CD4-positive, alpha-beta memory T cell (primary cell): Measurements from ENCODE around the gene NELL1. TPM values are rescaled to one million over a fixed set of nuclear protein-coding genes. Genes with fewer than 3 reads are reported as not detected.

Source experiments
- CTCF ChIA-PET: fragments of 350-600 bp; sonication (Branson Sonifier 250); formaldehyde crosslinking; loops from one replicate; lab custom pipeline; 2021; ENCODE audit warnings: inconsistent platforms; ENCODE audit not compliant: partially characterized antibody; lab: Charles Lee
- POLR2A ChIA-PET: fragments of 350-600 bp; sonication (Branson Sonifier 250); formaldehyde crosslinking; loops from one replicate; lab custom pipeline; 2021; ENCODE audit not compliant: partially characterized antibody; lab: Charles Lee
- DNase-seq, 5 donors: peaks; one replicate each; pipeline versions ENCODE4 v3.0.0 to v3.0.0-alpha.2; 2020 to 2022; ENCODE audit warnings: mixed read lengths in 1 of 5
- H3K27ac ChIP-seq: one replicate; pipeline ENCODE4 v1.7.0; 2013; ENCODE audit warnings: low read depth, low read length
- H3K27me3 ChIP-seq: 2 replicates; pipeline ENCODE4 v1.7.0; 2013; ENCODE audit warnings: mild to moderate bottlenecking, low read length, moderate library complexity; ENCODE audit not compliant: insufficient read depth
- H3K36me3 ChIP-seq: 2 replicates; pipeline ENCODE4 v1.7.0; 2013; ENCODE audit warnings: mild to moderate bottlenecking, low read length, moderate library complexity; ENCODE audit not compliant: insufficient read depth
- H3K4me1 ChIP-seq: 2 replicates; pipeline ENCODE4 v1.7.0; 2013; ENCODE audit warnings: mild to moderate bottlenecking, low read length, moderate library complexity; ENCODE audit not compliant: insufficient read depth
- H3K4me3 ChIP-seq, 2 donors: one replicate each; pipeline ENCODE4 v1.7.0; 2013; ENCODE audit warnings: low read length in 2 of 2, mild to moderate bottlenecking in 1 of 2
- H3K9me3 ChIP-seq, 2 donors: one replicate each; pipeline ENCODE4 v1.7.0; 2013; ENCODE audit warnings: low read length in 2 of 2, control low read depth in 1 of 2; ENCODE audit not compliant: control insufficient read depth in 1 of 2
- H3K27ac Mint-ChIP-seq, 7 donors: one replicate each; pipeline ENCODE4 v1.8.0; 2020 to 2021; ENCODE audit warnings: mixed read lengths in 7 of 7, mild to moderate bottlenecking in 6 of 7, inconsistent platforms in 3 of 7, moderate library complexity in 3 of 7
- H3K27me3 Mint-ChIP-seq, 2 donors: one replicate each; pipeline ENCODE4 v1.8.0; 2020 to 2021; ENCODE audit warnings: mixed read lengths in 2 of 2
- H3K36me3 Mint-ChIP-seq, 2 donors: one replicate each; pipeline ENCODE4 v1.8.0; 2020 to 2021; ENCODE audit warnings: mixed read lengths in 2 of 2, inconsistent platforms in 1 of 2, mild to moderate bottlenecking in 1 of 2
- H3K4me1 Mint-ChIP-seq, 4 donors: one replicate each; pipeline ENCODE4 v1.8.0; 2020 to 2021; ENCODE audit warnings: mixed read lengths in 4 of 4, mild to moderate bottlenecking in 1 of 4
- H3K4me3 Mint-ChIP-seq, 8 donors: one replicate each; pipeline ENCODE4 v1.8.0; 2020 to 2021; ENCODE audit warnings: mixed read lengths in 8 of 8, mild to moderate bottlenecking in 7 of 8, moderate library complexity in 6 of 8, inconsistent platforms in 3 of 8
- H3K9me3 Mint-ChIP-seq, 8 donors: one replicate each; pipeline ENCODE4 v1.8.0; 2020 to 2021; ENCODE audit warnings: mixed read lengths in 8 of 8, mild to moderate bottlenecking in 5 of 8, inconsistent platforms in 3 of 8, moderate library complexity in 1 of 8
- intact Hi-C: fragments of 100-400 bp; cut with micrococcal nuclease; formaldehyde crosslinking; loops from one replicate; pipeline ENCODE4 v1.15.1; 2023
- polyA plus RNA-seq, 2 donors: library from polyadenylated mRNA; unstranded; fragments of 300-500 nt; fragmentation: Illumina TruSeq; gene quantifications; one replicate each; pipeline ENCODE4 v1.2.3, GENCODE V29; 2021
- total RNA-seq, 2 experiments: library from RNA; stranded (reverse); gene quantifications; one replicate each; pipeline ENCODE4 v1.2.3, GENCODE V29; 2021

The NELL1 gene
- total and polyA plus RNA-seq, 4 experiments from 2014 or later, result not detected

DNA sequence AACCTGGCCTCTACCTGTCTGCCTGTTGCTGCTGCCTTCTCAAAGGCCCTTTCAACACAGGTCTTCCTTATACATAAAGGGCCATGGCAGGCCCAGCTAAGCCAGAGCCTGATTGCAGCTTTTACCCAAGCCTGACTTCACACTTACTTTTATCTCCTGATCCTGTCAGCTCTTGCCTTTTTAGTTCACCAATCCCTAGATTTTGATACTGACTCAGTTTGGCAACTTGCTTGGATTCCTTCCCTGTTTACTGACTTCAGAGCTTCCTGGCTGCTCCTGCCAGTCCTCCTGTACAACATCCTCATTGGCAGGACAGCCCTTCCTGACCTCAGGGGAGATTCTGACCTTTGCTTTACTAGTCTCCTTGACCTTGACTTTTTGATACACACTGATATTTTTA, 195.2 kb downstream of the NELL1 start:
- Histone ChIP-seq H3K4me3 (no peak overlapping the region), H3K27me3 (no peaks in the 10 kb centered on the region), H3K36me3 (no peaks in the 10 kb centered on the region), H3K9me3 (no peaks in the 10 kb centered on the region), H3K4me1 (no peaks in the 10 kb centered on the region), H3K27ac (no peak overlapping the region)
- ChIA-PET POLR2A (no interaction called here), CTCF (no interaction called here)
- intact Hi-C loops, result no loop called here
- Mint-ChIP-seq H3K4me3 (no peak overlapping the region), H3K4me1 (no peaks in the 10 kb centered on the region), H3K9me3 (peaks cover 0 to 8% (median 3%) of the 10 kb centered on the region in 8 donors), H3K36me3 (no peaks in the 10 kb centered on the region), H3K27ac (no peak overlapping the region), H3K27me3 (no peaks in the 10 kb centered on the region)
- no peak for DNase-seq

GRCh38 chr11:20865161-20865560, 195.8 kb downstream of the NELL1 start:
- no peaks in the 10 kb centered on the region for H3K36me3 ChIP-seq
- H3K9me3 Mint-ChIP-seq, result peaks cover 0 to 8% (median 3%) of the 10 kb centered on the region in 8 donors
- intact Hi-C loops, result no loop called here
- no peaks in the 10 kb centered on the region for H3K9me3 ChIP-seq
- no peak overlapping the region for H3K27ac ChIP-seq
- H3K36me3 Mint-ChIP-seq, result no peaks in the 10 kb centered on the region
- no peaks in the 10 kb centered on the region for H3K27me3 Mint-ChIP-seq
- CTCF ChIA-PET, result no interaction called here
- no peak overlapping the region for H3K4me3 ChIP-seq
- DNase-seq, result no peak
- POLR2A ChIA-PET, result no interaction called here
- H3K27me3 ChIP-seq, result no peaks in the 10 kb centered on the region
- H3K4me1 ChIP-seq, result no peaks in the 10 kb centered on the region
- no peak overlapping the region for H3K4me3 Mint-ChIP-seq
- H3K27ac Mint-ChIP-seq, result no peak overlapping the region
- H3K4me1 Mint-ChIP-seq, result no peaks in the 10 kb centered on the region

DNA sequence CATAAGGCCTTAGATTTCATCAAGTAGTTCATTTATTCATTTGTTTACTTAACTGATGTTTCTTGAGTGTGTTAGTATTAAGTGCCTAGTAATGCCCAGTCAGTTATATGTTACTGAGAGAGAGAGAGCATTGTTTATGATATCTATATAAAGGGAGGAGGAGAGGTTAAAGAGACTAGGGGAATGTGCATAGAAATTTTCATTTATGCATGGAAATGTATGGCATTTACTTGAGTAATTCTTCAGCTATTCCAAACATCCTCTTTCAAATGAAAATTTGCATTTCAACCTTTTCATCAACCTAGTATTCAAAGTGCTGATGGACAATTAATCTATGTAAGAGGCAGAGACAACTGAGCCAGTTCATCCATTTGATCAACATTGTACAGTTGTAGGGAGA, 199.7 kb downstream of the NELL1 start:
- no peaks in the 10 kb centered on the region for H3K36me3 ChIP-seq
- intact Hi-C loops, result no loop called here
- POLR2A ChIA-PET, result no interaction called here
- no peaks in the 10 kb centered on the region for H3K27me3 ChIP-seq
- no peaks in the 10 kb centered on the region for H3K4me1 ChIP-seq
- CTCF ChIA-PET, result interaction anchor here (1.5 kb wide), 1 partner anchor 12 kb away, joined by 3 read pairs; no protein-coding TSS in a partner anchor
- peaks cover 0 to 10% (median 2%) of the 10 kb centered on the region in 8 donors for H3K9me3 Mint-ChIP-seq
- DNase-seq, result no peak
- no peak overlapping the region for H3K4me3 ChIP-seq
- H3K36me3 Mint-ChIP-seq, result no peaks in the 10 kb centered on the region
- no peaks in the 10 kb centered on the region for H3K27me3 Mint-ChIP-seq
- H3K4me1 Mint-ChIP-seq, result no peaks in the 10 kb centered on the region
- H3K27ac Mint-ChIP-seq, result no peak overlapping the region
- H3K4me3 Mint-ChIP-seq, result no peak overlapping the region
- no peak overlapping the region for H3K27ac ChIP-seq
- H3K9me3 ChIP-seq, result no peaks in the 10 kb centered on the region

DNA sequence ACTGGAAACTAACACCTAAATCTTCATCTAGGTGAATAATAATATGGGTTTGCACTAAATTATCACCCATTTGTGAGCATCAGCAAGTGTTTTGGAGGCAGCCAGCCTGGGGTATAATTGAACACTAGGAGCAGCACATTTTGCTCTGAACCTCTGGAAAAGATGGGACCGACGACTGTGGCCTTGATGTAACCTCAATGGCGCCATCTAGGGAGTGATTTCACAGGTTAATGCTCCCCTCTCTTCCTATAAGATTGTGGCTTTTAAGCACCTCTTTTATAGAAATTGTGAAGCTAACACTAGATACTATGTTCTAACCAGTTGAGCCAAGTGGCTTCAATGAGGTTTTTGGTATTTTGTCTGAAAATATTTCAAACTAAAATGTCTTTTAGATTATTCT, 203.7 kb downstream of the NELL1 start:
- H3K36me3 ChIP-seq, result no peaks in the 10 kb centered on the region
- no peaks in the 10 kb centered on the region for H3K27me3 Mint-ChIP-seq
- intact Hi-C loops, result no loop called here
- H3K9me3 Mint-ChIP-seq, result peaks cover 0 to 7% (median 2%) of the 10 kb centered on the region in 8 donors
- no peak overlapping the region for H3K27ac ChIP-seq
- no peak for DNase-seq
- no peaks in the 10 kb centered on the region for H3K9me3 ChIP-seq
- H3K4me1 ChIP-seq, result no peaks in the 10 kb centered on the region
- H3K4me1 Mint-ChIP-seq, result no peaks in the 10 kb centered on the region
- H3K4me3 ChIP-seq, result no peak overlapping the region
- H3K27ac Mint-ChIP-seq, result no peak overlapping the region
- H3K4me3 Mint-ChIP-seq, result no peak overlapping the region
- no peaks in the 10 kb centered on the region for H3K27me3 ChIP-seq
- ChIA-PET CTCF (no interaction called here), POLR2A (no interaction called here)
- H3K36me3 Mint-ChIP-seq, result no peaks in the 10 kb centered on the region

DNA sequence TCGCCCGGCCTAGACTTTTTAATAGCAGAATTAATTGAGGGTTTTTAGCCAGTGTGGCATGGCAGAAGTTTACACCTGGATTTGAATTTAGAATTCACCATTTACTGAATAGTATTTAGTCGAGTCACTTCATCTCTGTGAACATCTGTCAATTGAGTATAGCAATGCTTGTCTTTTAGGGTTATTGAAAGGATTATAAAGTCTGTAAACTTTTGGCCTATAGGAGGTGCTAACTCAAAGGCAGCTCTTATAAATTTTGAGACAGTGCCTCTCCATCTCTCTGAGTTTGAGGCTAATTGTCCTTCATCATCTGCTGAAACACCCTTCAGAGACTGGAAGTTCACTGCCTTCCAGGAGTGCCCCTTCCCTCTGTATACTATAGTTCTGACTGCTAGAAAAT, 205.0 kb downstream of the NELL1 start:
- Mint-ChIP-seq H3K36me3 (no peaks in the 10 kb centered on the region), H3K9me3 (peaks cover 0 to 10% (median 2%) of the 10 kb centered on the region in 8 donors), H3K4me1 (no peaks in the 10 kb centered on the region), H3K4me3 (no peak overlapping the region), H3K27ac (no peak overlapping the region), H3K27me3 (no peaks in the 10 kb centered on the region)
- ChIA-PET POLR2A (no interaction called here), CTCF (interaction anchor here (0.7 kb wide), 1 partner anchor 128 kb away, joined by 3 read pairs; no protein-coding TSS in a partner anchor)
- no peaks in the 10 kb centered on the region for H3K9me3 ChIP-seq
- no peak for DNase-seq
- H3K4me1 ChIP-seq, result no peaks in the 10 kb centered on the region
- H3K4me3 ChIP-seq, result no peak overlapping the region
- no peak overlapping the region for H3K27ac ChIP-seq
- no peaks in the 10 kb centered on the region for H3K36me3 ChIP-seq
- no peaks in the 10 kb centered on the region for H3K27me3 ChIP-seq
- intact Hi-C loops, result no loop called here

DNA sequence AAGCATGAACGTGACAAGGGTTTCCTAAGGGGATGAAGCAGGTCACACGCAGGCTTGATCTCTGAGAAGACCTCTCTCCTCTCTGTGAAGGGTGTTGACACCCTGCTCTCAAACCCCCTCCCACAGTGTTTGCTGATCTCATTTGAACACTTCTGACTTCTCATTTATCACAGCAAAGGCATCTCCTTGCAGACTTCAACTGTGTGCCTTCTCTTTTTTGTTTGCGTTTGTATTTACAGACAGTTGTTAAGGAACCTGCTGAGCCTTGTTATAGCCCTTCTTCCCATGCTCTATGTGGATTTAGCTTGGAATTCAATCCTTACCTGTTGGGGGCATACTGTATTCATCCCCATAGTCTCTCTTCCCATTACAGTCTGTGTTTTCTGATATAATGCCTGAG, 206.5 kb downstream of the NELL1 start:
- H3K36me3 Mint-ChIP-seq, result no peaks in the 10 kb centered on the region
- H3K9me3 Mint-ChIP-seq, result peaks cover 0 to 10% (median 2%) of the 10 kb centered on the region in 8 donors
- no peaks in the 10 kb centered on the region for H3K4me1 ChIP-seq
- intact Hi-C loops, result no loop called here
- H3K4me3 Mint-ChIP-seq, result no peak overlapping the region
- ChIA-PET CTCF (no interaction called here), POLR2A (no interaction called here)
- H3K27me3 ChIP-seq, result no peaks in the 10 kb centered on the region
- H3K4me3 ChIP-seq, result no peak overlapping the region
- H3K9me3 ChIP-seq, result no peaks in the 10 kb centered on the region
- no peak overlapping the region for H3K27ac Mint-ChIP-seq
- no peak for DNase-seq
- H3K27me3 Mint-ChIP-seq, result no peaks in the 10 kb centered on the region
- no peaks in the 10 kb centered on the region for H3K4me1 Mint-ChIP-seq
- no peaks in the 10 kb centered on the region for H3K36me3 ChIP-seq
- H3K27ac ChIP-seq, result no peak overlapping the region

DNA sequence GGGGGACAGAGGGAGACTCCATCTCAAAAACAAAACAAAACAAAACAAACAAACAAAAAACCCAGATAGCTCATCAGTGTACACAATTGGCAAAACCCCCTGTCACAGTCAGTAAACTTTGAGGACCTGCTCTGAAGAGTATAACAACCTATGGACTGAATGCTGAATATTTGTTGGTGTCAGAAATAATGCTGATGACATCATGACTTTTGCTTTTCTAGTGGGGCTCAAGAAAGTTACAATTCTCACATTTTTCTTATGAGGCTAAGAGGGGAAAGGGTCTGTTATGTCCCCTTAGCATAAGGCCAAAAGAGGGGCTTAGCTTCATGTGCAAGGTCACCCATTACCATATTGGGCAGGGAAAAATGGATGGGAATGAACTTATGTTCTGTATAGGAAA, 207.4 kb downstream of the NELL1 start:
- CTCF ChIA-PET, result no interaction called here
- POLR2A ChIA-PET, result no interaction called here
- no peak overlapping the region for H3K4me3 Mint-ChIP-seq

DNA sequence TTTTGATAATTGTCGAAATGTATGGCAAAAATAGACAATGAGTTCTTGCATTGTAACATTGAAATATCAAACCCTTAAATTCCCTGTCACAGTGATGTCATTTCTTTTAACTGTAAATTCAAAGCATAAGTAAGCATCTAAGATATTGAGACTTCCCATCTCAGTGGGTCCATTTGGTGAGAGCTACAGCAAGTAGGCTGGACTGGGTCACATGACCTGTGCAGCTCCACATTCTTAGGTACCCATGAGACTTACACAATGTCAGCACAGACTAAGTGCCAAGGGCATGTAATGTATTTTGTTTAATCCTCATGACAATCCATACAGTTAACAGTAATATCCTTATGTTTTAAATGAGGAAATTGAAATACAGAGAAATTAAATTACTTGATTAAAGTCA, 210.7 kb downstream of the NELL1 start:
- Mint-ChIP-seq H3K4me1 (no peaks in the 10 kb centered on the region), H3K27ac (no peak overlapping the region), H3K9me3 (peaks cover 0 to 5% (median 2%) of the 10 kb centered on the region in 8 donors), H3K27me3 (no peaks in the 10 kb centered on the region), H3K36me3 (no peaks in the 10 kb centered on the region), H3K4me3 (no peak overlapping the region)
- no peak for DNase-seq
- intact Hi-C loops, result no loop called here
- Histone ChIP-seq H3K36me3 (no peaks in the 10 kb centered on the region), H3K9me3 (no peaks in the 10 kb centered on the region), H3K4me3 (no peak overlapping the region), H3K27me3 (no peaks in the 10 kb centered on the region), H3K27ac (no peak overlapping the region), H3K4me1 (no peaks in the 10 kb centered on the region)
- CTCF ChIA-PET, result no interaction called here
- POLR2A ChIA-PET, result no interaction called here

More for the DNA sequence above, 207.4 kb downstream of the NELL1 start:
- Histone ChIP-seq H3K4me3 (no peak overlapping the region), H3K36me3 (no peaks in the 10 kb centered on the region), H3K27me3 (no peaks in the 10 kb centered on the region), H3K27ac (no peak overlapping the region), H3K9me3 (no peaks in the 10 kb centered on the region), H3K4me1 (no peaks in the 10 kb centered on the region)
- H3K9me3 Mint-ChIP-seq, result peaks cover 0 to 10% (median 2%) of the 10 kb centered on the region in 8 donors
- no peak for DNase-seq
- H3K4me1 Mint-ChIP-seq, result no peaks in the 10 kb centered on the region
- no peaks in the 10 kb centered on the region for H3K27me3 Mint-ChIP-seq
- H3K27ac Mint-ChIP-seq, result no peak overlapping the region
- no peaks in the 10 kb centered on the region for H3K36me3 Mint-ChIP-seq
- intact Hi-C loops, result no loop called here
